HG03064 (cell line): ENCODE measurements around the gene ADGRV1.
A peak's percentile ranks its signal among the peaks of the same experiment; 100 is the strongest.
"Not testable (repeated sequence)": the region's sequence is repeated elsewhere in the genome, so short reads cannot be mapped to it uniquely, and the experiment has no call there.

Experiments used
- ATAC-seq: cut with Tn5 transposase; IDR thresholded peaks from one replicate; pipeline ENCODE4 v1.9.1; 2021; ENCODE audit warnings: low read depth; ENCODE audit not compliant: unreplicated experiment

The ADGRV1 gene

GRCh38 chr5:90802474-90803317 lies 244.1 kb downstream of the ADGRV1 start:
- ATAC-seq: peak; percentile 71

- no peak for ATAC-seq
Observed at GRCh38 chr5:90803381-90803780, 244.8 kb downstream of the ADGRV1 start.

GRCh38 chr5:90803876-90804275 lies 245.3 kb downstream of the ADGRV1 start:
- no peak for ATAC-seq

GRCh38 chr5:90807496-90807895 lies 248.9 kb downstream of the ADGRV1 start:
- ATAC-seq: no peak

- no peak for ATAC-seq
Observed at GRCh38 chr5:90809311-90810056, 250.9 kb downstream of the ADGRV1 start.

GRCh38 chr5:90810211-90810610 lies 251.6 kb downstream of the ADGRV1 start:
- no peak for ATAC-seq

GRCh38 chr5:90813392-90813791 lies 254.8 kb downstream of the ADGRV1 start:
- ATAC-seq: no peak

- not testable (repeated sequence) for ATAC-seq
Observed at GRCh38 chr5:90822062-90822461, 263.5 kb downstream of the ADGRV1 start.

- no peak for ATAC-seq
Observed at GRCh38 chr5:90824436-90824835, 265.8 kb downstream of the ADGRV1 start.

- no peak for ATAC-seq
Observed at GRCh38 chr5:90830058-90830457, 271.5 kb downstream of the ADGRV1 start.

- no peak for ATAC-seq
Observed at GRCh38 chr5:90833753-90834152, 275.2 kb downstream of the ADGRV1 start.

GRCh38 chr5:90834711-90835110 lies 276.1 kb downstream of the ADGRV1 start:
- no peak for ATAC-seq

GRCh38 chr5:90843443-90843842 lies 284.8 kb downstream of the ADGRV1 start:
- ATAC-seq: no peak

- no peak for ATAC-seq
Observed at GRCh38 chr5:90844931-90845330, 286.3 kb downstream of the ADGRV1 start.

GRCh38 chr5:90845723-90846554 lies 287.3 kb downstream of the ADGRV1 start:
- no peak for ATAC-seq

GRCh38 chr5:90847606-90848005 lies 289.0 kb downstream of the ADGRV1 start:
- not testable (repeated sequence) for ATAC-seq

GRCh38 chr5:90849939-90850338 lies 291.3 kb downstream of the ADGRV1 start:
- no peak for ATAC-seq

GRCh38 chr5:90852531-90852930 lies 293.9 kb downstream of the ADGRV1 start:
- no peak for ATAC-seq

GRCh38 chr5:90853750-90854149 lies 295.2 kb downstream of the ADGRV1 start:
- no peak for ATAC-seq

GRCh38 chr5:90854169-90854568 lies 295.6 kb downstream of the ADGRV1 start:
- no peak for ATAC-seq
